ENCODE measurements around the gene VWA3B. TPM values are rescaled to one million over a fixed set of nuclear protein-coding genes. Genes with fewer than 3 reads are reported as not detected.

The VWA3B gene
- total RNA-seq, 1 donor: not detected

DNA sequence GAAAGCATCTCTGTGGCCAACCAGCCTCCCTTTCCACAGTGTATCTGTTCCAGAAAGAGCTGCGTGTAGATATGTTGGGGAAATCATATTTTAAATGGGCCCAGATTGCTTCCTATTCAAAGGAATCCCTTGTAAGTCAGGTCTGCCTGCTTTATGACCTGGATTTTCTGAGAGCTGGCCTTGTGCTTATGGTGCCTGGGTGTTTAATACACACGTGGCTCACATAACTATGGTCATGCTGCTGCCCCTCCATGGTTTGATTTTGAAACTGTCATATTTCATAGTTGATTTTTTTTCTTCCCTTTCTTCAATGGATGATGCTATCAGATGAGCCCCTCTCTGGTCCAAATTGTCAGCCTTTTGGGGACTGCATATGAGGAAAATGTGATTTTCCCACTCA, 147.8 kb downstream of the VWA3B start:
- DNase-seq (ENCODE audit: low read depth): no peak
- H3K4me3 ChIP-seq (ENCODE audit: low read depth, low read length): no peak overlapping the region
- TF ChIP-seq, protein P1, sequence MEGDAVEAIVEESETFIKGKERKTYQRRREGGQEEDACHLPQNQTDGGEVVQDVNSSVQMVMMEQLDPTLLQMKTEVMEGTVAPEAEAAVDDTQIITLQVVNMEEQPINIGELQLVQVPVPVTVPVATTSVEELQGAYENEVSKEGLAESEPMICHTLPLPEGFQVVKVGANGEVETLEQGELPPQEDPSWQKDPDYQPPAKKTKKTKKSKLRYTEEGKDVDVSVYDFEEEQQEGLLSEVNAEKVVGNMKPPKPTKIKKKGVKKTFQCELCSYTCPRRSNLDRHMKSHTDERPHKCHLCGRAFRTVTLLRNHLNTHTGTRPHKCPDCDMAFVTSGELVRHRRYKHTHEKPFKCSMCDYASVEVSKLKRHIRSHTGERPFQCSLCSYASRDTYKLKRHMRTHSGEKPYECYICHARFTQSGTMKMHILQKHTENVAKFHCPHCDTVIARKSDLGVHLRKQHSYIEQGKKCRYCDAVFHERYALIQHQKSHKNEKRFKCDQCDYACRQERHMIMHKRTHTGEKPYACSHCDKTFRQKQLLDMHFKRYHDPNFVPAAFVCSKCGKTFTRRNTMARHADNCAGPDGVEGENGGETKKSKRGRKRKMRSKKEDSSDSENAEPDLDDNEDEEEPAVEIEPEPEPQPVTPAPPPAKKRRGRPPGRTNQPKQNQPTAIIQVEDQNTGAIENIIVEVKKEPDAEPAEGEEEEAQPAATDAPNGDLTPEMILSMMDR (IDR thresholded peaks at IDR 0.05; ENCODE audit: insufficient read depth, low read length): no peak

DNA sequence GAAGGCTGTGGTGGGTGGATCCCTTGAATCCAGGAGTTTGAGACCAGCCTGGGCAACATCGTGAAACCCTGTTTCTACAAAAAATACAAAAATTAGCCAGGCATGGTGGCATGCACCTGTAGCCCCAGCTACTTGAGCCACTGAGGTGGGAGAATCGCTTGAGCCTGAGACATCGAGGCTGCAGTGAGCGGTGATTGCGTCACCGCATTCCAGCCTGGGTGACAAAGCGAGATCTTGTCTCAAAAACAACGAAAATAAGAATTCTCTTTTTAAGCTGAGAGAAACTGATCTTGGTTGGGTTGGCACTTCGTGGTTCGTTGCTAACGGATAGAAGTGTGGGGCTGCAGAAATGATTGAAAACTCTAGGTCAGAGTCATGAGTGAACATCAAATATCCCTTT, 150.0 kb downstream of the VWA3B start:
- TF ChIP-seq, protein P1 (IDR thresholded peaks at IDR 0.05; ENCODE audit: insufficient read depth, low read length): no peak
- H3K4me3 ChIP-seq (ENCODE audit: low read depth, low read length): no peak overlapping the region
- no peak for DNase-seq (ENCODE audit: low read depth)

DNA sequence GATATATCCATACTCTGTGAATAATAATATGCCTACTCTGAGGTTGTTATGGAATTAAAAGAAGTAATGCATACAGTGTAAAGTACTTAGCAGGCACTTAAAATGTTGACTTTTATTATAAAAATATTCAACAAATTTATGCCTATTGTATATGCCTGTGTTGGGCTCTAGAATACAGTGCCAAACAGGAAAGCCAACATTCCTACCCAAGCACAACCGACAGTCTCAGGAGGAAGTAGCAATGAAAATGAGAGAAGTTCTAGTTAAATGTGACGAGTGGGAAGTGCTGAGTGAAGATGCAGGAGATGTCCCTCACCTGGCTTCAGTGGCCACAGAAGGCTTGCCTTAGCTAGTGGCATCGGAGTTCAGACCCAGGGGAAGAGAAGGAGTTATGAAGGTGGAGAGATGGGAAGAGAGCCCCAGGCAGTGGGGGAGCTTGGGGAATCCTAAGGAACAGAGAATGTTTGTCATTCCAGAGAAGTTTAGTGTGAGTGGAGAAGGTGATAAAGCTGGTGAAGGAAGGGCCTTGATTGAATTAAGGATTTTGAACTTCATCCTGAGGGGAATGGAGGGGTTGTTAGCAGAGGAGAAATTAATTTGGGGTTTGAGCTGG, 153.9 kb downstream of the VWA3B start:
- DNase-seq (ENCODE audit: low read depth): no peak
- H3K4me3 ChIP-seq (ENCODE audit: low read depth, low read length): no peak overlapping the region
- TF ChIP-seq, protein P1 (IDR thresholded peaks at IDR 0.05; ENCODE audit: insufficient read depth, low read length): no peak

DNA sequence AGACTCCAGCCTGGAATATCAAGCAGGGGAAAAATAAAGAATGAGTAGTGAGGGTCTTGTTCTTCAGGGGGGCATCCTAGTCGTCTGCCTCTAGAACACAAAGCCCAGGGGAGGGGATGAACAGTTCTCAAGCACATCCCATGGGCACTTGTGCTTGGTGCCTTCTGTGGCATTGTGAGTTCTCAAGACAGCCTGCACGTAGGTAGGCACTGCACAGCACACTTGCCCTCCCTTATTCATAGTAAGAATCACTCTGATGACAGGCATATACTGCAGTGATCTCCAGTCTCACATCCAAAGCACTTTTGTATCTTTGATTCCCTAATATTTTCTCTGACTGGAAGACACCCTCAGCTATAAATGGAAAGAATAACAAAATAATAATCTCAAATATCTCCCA, 154.6 kb downstream of the VWA3B start:
- DNase-seq (ENCODE audit: low read depth): no peak
- TF ChIP-seq, protein P1 (IDR thresholded peaks at IDR 0.05; ENCODE audit: insufficient read depth, low read length): no peak
- H3K4me3 ChIP-seq (ENCODE audit: low read depth, low read length): no peak overlapping the region

DNA sequence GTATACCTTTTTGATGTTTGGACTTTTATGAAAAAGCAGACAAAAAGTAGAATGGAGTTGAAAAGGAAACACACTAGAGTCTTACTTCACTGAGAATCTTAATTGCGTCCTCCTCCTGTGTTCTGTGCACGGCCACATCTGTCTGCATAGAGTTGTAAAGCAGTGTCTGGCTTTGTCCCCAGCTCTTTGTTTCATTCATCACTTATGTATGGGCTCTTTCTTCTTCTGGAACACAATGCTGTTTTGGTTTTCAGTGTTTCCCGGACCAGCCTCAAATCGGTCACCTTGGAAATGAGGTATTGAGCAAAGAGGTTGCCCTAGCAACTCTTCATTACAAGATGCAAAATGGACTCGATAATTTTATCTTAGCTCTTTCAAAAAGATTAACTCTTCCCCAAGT, 155.0 kb downstream of the VWA3B start:
- no peak for DNase-seq (ENCODE audit: low read depth)
- TF ChIP-seq, protein P1 (IDR thresholded peaks at IDR 0.05; ENCODE audit: insufficient read depth, low read length): no peak
- H3K4me3 ChIP-seq (ENCODE audit: low read depth, low read length): no peak overlapping the region

DNA sequence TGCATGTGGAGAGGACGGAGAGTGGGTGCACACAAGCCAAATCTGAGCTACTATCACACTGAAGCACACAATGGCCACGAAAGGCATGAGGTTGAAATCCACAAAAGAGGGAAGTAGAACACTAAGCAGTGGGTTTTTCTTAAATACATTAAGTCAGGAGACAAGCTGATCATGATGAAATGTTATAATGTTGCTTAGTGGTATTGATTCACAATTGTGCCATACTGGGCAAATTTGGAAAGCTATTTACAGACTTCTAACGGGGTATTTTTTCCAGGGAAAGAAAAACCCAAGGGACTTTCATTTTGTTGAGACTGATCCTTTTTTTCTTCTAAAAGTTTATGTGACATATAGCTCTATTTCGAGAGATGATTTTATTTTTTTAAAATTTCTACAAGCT, 158.5 kb downstream of the VWA3B start:
- TF ChIP-seq, protein P1 (IDR thresholded peaks at IDR 0.05; ENCODE audit: insufficient read depth, low read length): no peak
- no peak for DNase-seq (ENCODE audit: low read depth)
- no peak overlapping the region for H3K4me3 ChIP-seq (ENCODE audit: low read depth, low read length)

DNA sequence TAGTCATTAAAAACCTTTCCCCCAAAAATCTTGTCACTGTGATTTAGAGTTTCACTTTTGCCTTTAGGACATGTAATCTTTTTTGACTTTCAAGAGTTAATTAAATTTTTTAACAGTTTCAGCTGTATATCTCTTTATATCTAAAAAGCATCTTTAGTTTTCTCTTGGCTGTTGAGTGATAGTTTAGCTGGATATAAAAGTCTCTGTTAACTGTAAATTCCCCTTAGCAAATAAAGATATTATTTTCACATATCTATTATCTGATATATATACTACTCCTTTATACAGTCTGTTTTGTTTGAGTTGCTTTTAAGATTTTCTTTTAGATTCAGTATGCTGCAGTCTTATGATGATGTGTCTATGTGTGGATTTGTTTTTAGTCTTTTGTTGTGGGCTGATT, 160.4 kb downstream of the VWA3B start:
- H3K4me3 ChIP-seq (ENCODE audit: low read depth, low read length): no peak overlapping the region
- TF ChIP-seq, protein P1 (IDR thresholded peaks at IDR 0.05; ENCODE audit: insufficient read depth, low read length): no peak
- no peak for DNase-seq (ENCODE audit: low read depth)
